Thoracic aorta (tissue), 2 donors: Measurements from ENCODE around the gene EEPD1. TPM values are rescaled to one million over a fixed set of nuclear protein-coding genes. Genes with fewer than 3 reads are reported as not detected.

Experiments used
- ATAC-seq: fragments of 150-250 bp; one replicate; pipeline ENCODE4 v1.8.0; 2017; ENCODE audit warnings: low read depth; ENCODE audit not compliant: insufficient number of reproducible peaks, low FRiP score
- DNase-seq: peaks from one replicate; pipeline ENCODE4 v3.0.0-alpha.2; 2020; ENCODE audit warnings: low spot score
- H3K27ac ChIP-seq, 2 donors: fragments of 200-600 bp; sonication (generic); 1 replicate in 1 of 2; 2 replicates in 1 of 2; pipeline ENCODE4 v1.5.1; 2016; ENCODE audit warnings: mild to moderate bottlenecking in 2 of 2, moderate library complexity in 2 of 2
- H3K27me3 ChIP-seq: fragments of 200-600 bp; sonication (generic); replicated peaks from 2 replicates; pipeline ENCODE4 v1.6.0; 2016; ENCODE audit warnings: mild to moderate bottlenecking; ENCODE audit not compliant: insufficient read depth
- H3K36me3 ChIP-seq: fragments of 200-600 bp; sonication (generic); one replicate; pipeline ENCODE4 v1.5.1; 2016
- H3K4me1 ChIP-seq, 2 donors: fragments of 200-600 bp; sonication (generic); 1 replicate in 1 of 2; 2 replicates in 1 of 2; pipeline versions ENCODE4 v1.5.1 to v1.6.0; 2016; ENCODE audit warnings: low read depth in 2 of 2, mild to moderate bottlenecking in 1 of 2; ENCODE audit not compliant: control insufficient read depth in 1 of 2
- H3K4me3 ChIP-seq: fragments of 200-600 bp; sonication (generic); 2 replicates; pipeline ENCODE4 v1.5.1; 2016; ENCODE audit warnings: mild to moderate bottlenecking
- H3K9me3 ChIP-seq: fragments of 200-600 bp; sonication (generic); 2 replicates; pipeline ENCODE4 v1.5.1; 2016
- total RNA-seq, 2 donors: library from RNA; depleted of rRNA; stranded (reverse); fragments of >200 nt; gene quantifications; one replicate each; pipeline versions ENCODE4 v1.1.0 to v1.2.3, GENCODE V29; 2016
- TF ChIP-seq, protein P1 (sequence below): fragments of 200-600 bp; sonication (generic); IDR thresholded peaks from one replicate; pipeline ENCODE4 v1.5.1; 2019; ENCODE audit warnings: antibody characterized with exemption

EEPD1 gene
- total RNA-seq, 2 donors from 2014 or later: 14.6 to 17.4 TPM

DNA sequence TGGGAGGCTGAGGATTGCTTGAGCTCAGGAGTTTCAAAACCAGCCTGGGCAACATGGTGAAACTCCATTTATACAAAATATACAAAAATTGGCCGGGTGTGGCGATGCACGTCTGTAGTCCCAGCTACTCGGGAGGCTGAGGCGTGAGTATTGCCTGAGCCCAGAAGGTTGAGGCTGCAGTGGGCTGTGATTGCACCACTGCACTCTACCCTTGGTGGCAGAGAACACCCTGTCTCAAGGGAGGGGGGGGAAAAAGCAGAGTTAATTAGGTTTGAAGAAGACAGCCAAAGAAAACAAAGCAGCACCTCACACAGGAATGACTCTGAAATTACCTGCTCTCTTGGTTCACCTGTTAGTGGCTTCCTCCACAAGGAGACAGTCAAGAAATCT lies 110.0 kb downstream of the EEPD1 start:
- no peaks in the 10 kb centered on the region for H3K36me3 ChIP-seq
- peaks cover 49 to 71% of the 10 kb centered on the region in 2 donors for H3K4me1 ChIP-seq
- no peaks in the 10 kb centered on the region for H3K9me3 ChIP-seq
- no peak for DNase-seq
- no peak for ATAC-seq
- peak overlapping the region in 1 of 2 donors; percentile 70 for H3K27ac ChIP-seq
- TF ChIP-seq, protein P1, sequence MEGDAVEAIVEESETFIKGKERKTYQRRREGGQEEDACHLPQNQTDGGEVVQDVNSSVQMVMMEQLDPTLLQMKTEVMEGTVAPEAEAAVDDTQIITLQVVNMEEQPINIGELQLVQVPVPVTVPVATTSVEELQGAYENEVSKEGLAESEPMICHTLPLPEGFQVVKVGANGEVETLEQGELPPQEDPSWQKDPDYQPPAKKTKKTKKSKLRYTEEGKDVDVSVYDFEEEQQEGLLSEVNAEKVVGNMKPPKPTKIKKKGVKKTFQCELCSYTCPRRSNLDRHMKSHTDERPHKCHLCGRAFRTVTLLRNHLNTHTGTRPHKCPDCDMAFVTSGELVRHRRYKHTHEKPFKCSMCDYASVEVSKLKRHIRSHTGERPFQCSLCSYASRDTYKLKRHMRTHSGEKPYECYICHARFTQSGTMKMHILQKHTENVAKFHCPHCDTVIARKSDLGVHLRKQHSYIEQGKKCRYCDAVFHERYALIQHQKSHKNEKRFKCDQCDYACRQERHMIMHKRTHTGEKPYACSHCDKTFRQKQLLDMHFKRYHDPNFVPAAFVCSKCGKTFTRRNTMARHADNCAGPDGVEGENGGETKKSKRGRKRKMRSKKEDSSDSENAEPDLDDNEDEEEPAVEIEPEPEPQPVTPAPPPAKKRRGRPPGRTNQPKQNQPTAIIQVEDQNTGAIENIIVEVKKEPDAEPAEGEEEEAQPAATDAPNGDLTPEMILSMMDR: no peak
- no peaks in the 10 kb centered on the region for H3K27me3 ChIP-seq
- no peak overlapping the region for H3K4me3 ChIP-seq

DNA sequence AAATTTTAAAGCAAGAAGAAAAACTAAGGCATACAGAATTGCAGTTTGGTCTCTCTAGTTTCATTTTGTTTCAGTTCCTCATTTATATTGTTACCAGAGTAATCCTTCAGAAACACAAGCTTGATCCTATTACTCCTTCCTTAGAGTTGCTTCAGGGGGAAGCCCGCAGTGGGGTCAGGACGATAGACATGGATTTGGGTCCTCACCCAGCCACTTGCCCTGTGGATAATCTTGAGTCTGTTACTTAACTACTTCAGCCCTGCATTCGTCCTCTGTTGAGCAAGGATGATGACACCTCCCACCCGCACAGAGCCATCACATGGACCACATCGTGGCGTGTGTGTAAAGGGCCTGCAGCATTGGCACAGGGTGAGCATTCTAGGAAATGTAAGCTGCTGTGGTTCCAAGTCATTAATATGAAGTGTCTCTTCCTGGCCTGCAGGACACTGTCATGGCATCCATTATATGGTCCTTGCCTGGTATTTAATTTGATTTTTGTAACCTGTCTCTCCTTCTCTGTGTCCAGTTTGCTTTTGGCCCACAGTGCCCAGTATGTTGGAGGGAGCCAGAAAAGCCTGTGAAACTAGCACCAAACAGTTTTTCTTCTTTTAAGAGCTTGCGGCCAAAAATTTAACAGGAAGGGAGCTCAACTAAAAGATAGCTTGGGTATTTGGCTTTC lies 111.2 kb downstream of the EEPD1 start:
- ATAC-seq (peak; percentile 6), DNase-seq (no peak)
- H3K27me3 ChIP-seq: no peaks in the 10 kb centered on the region
- H3K27ac ChIP-seq: peak overlapping the region; percentile 54 to 70
- no peaks in the 10 kb centered on the region for H3K36me3 ChIP-seq
- peaks cover 47 to 61% of the 10 kb centered on the region in 2 donors for H3K4me1 ChIP-seq
- H3K4me3 ChIP-seq: peak overlapping the region; percentile 13
- TF ChIP-seq, protein P1: no peak
- no peaks in the 10 kb centered on the region for H3K9me3 ChIP-seq

DNA sequence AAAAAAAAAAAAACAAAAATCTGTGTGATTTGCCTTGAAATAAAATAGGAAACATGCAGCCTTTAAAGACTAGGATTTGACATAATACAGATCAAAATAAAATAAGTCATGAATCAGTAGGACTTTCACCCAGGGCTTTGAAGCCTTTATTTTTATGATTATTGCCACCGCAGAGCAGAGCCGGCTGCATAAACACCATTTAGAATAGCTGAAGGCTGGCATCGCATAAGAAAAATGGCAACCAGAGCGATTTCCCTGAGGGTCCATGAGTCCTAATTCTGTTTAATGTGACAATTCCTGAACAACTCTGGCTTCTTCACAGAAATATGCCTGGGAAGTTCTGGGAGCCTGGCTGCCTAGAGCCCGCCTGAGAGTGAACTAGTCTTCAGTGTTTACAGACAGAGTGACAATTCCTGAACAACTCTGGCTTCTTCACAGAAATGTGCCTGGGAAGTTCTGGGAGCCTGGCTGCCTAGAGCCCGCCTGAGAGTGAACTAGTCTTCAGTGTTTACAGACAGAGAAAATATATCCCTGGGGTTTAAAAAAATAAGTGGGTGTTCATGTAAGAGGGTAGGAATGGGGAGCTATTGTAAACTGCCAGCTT lies 112.0 kb downstream of the EEPD1 start:
- no peak for ATAC-seq
- H3K27ac ChIP-seq: peak overlapping the region; percentile 54 to 70
- peak overlapping the region; percentile 13 for H3K4me3 ChIP-seq

DNA sequence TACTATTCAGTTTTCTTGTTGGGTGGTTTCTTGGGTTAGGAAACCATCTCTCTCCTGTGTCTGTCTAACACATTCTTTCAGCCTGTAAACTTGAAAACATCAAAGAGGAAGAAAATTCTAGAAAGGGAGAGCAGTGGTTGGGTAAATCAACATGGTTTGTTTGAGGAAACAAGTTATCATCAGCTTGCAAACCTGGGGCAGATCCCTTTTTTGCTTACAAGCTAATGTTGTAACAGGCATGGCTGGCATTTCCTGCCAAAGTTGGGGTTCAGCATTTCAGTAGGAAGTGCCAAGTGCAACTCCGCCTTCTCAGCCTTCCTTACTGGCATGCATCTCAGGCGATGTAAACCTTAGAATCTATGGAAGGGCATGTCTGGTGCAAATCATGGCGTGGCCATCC lies 112.6 kb downstream of the EEPD1 start:
- Histone ChIP-seq H3K9me3 (no peaks in the 10 kb centered on the region), H3K27ac (peak overlapping the region; percentile 54 to 70), H3K4me3 (no peak overlapping the region), H3K27me3 (no peaks in the 10 kb centered on the region), H3K36me3 (no peaks in the 10 kb centered on the region), H3K4me1 (peaks cover 46 to 57% of the 10 kb centered on the region in 2 donors)
- TF ChIP-seq, protein P1: no peak
- DNase-seq (no peak), ATAC-seq (no peak)

More for the DNA sequence above, 112.0 kb downstream of the EEPD1 start:
- no peak for DNase-seq
- Histone ChIP-seq H3K27me3 (no peaks in the 10 kb centered on the region), H3K36me3 (no peaks in the 10 kb centered on the region), H3K9me3 (no peaks in the 10 kb centered on the region), H3K4me1 (peaks cover 47 to 61% of the 10 kb centered on the region in 2 donors)
- TF ChIP-seq, protein P1: no peak

DNA sequence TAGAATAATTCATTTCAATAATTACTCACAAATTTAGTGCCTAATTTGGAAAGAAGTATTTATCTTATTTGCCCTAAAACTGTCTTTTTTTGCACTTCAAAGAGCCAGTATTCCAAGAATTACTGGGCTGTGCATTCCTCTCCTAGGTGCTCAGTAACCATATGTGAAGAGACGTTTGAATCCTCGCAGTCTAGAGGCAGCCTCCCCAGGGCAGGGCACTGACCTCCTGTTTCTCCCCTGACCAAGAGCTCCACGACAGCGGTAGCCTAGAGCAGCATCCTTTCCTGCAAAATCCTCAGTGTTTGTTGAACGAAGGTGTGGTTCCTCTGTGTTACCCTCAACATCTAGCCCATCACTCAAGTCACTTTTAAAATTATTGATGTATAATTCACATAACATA lies 113.1 kb downstream of the EEPD1 start:
- no peak for DNase-seq
- no peaks in the 10 kb centered on the region for H3K9me3 ChIP-seq
- H3K4me1 ChIP-seq: peaks cover 41 to 51% of the 10 kb centered on the region in 2 donors
- H3K36me3 ChIP-seq: no peaks in the 10 kb centered on the region
- no peak overlapping the region for H3K27ac ChIP-seq
- ATAC-seq: no peak
- no peaks in the 10 kb centered on the region for H3K27me3 ChIP-seq
- no peak overlapping the region for H3K4me3 ChIP-seq
- TF ChIP-seq, protein P1: no peak
